WTC11 (cell line): ENCODE measurements around the gene ELOA.
"Not testable (repeated sequence)": the region's sequence is repeated elsewhere in the genome, so short reads cannot be mapped to it uniquely, and the experiment has no call there.

Experiments used
- ATF1 ChIP-seq: sonication (generic); formaldehyde crosslinking; IDR thresholded peaks from 2 replicates; pipeline ENCODE4 v1.8.1; 2023; ENCODE audit warnings: mild to moderate bottlenecking, moderate library complexity, missing genetic modification reagents
- CTCF ChIP-seq: fragments of 200-600 bp; IDR thresholded peaks from 2 replicates; pipeline ENCODE4 v1.8.0; 2022; ENCODE audit warnings: antibody characterized with exemption
- ETV6 ChIP-seq: sonication (generic); formaldehyde crosslinking; IDR thresholded peaks from 2 replicates; pipeline ENCODE4 v1.8.1; 2022; ENCODE audit warnings: mild to moderate bottlenecking, missing genetic modification reagents
- GABPB1 ChIP-seq: sonication (generic); formaldehyde crosslinking; IDR thresholded peaks from 2 replicates; pipeline ENCODE4 v1.8.1; 2023; ENCODE audit warnings: mild to moderate bottlenecking, missing genetic modification reagents
- JUN ChIP-seq: sonication (generic); formaldehyde crosslinking; IDR thresholded peaks from 2 replicates; pipeline ENCODE4 v1.8.0; 2023; ENCODE audit warnings: mild to moderate bottlenecking, missing genetic modification reagents
- MYBL2 ChIP-seq: sonication (generic); formaldehyde crosslinking; IDR thresholded peaks from 2 replicates; pipeline ENCODE4 v1.8.1; 2023; ENCODE audit warnings: mild to moderate bottlenecking, moderate library complexity, missing genetic modification reagents
- NR3C1 ChIP-seq: sonication (generic); formaldehyde crosslinking; conservative IDR thresholded peaks from 2 replicates; pipeline ENCODE4 v1.8.1; 2023; ENCODE audit warnings: low read depth, mild to moderate bottlenecking, missing genetic modification reagents
- SMAD3 ChIP-seq: sonication (generic); formaldehyde crosslinking; IDR thresholded peaks from 2 replicates; pipeline ENCODE4 v1.8.0; 2022; ENCODE audit warnings: missing genetic modification reagents, mild to moderate bottlenecking, borderline replicate concordance
- TCF7 ChIP-seq: sonication (generic); formaldehyde crosslinking; IDR thresholded peaks from 2 replicates; pipeline ENCODE4 v1.8.0; 2022; ENCODE audit warnings: mild to moderate bottlenecking, low read depth, missing genetic modification reagents, moderate library complexity
- ZNF138 ChIP-seq: sonication (generic); formaldehyde crosslinking; conservative IDR thresholded peaks from 2 replicates; pipeline ENCODE4 v1.8.1; 2022; ENCODE audit warnings: mild to moderate bottlenecking, moderate library complexity, missing genetic modification reagents
- TF ChIP-seq, protein P1 (sequence below): sonication (generic); formaldehyde crosslinking; IDR thresholded peaks from 2 replicates; pipeline ENCODE4 v1.8.0; 2022; ENCODE audit warnings: mild to moderate bottlenecking, missing genetic modification reagents
- TF ChIP-seq, protein P2 (sequence below): sonication (generic); formaldehyde crosslinking; IDR thresholded peaks from 2 replicates; pipeline ENCODE4 v1.8.1; 2023; ENCODE audit warnings: mild to moderate bottlenecking, missing genetic modification reagents, moderate library complexity
- TF ChIP-seq, protein P3 (sequence below): sonication (generic); formaldehyde crosslinking; IDR thresholded peaks from 2 replicates; pipeline ENCODE4 v1.8.1; 2022; ENCODE audit warnings: mild to moderate bottlenecking, missing genetic modification reagents, moderate library complexity, borderline replicate concordance

DNA sequence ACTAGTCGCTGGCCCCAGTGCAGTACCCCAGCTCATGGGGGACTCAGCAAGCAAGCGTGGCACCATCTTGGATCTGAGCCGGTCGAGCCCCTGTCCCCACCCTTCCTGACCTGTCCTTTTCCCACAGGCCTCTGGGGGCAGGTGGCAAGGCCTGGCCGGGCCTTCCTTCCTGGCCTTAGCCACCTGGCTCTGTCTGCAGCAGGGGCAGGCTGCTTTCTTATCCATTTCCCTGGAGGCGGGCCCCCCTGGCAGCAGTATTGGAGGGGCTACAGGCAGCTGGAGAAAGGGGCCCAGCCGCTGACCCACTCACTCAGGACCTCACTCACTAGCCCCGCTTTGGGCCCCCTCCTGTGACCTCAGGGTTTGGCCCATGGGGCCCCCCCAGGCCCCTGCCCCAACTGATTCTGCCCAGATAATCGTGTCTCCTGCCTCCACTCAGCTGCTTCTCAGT is 51.5 kb downstream of the ELOA start:
- TF ChIP-seq CTCF; ZNF138 (CRISPR knock-in tag); ATF1 (CRISPR knock-in tag); NR3C1 (CRISPR knock-in tag); GABPB1 (CRISPR knock-in tag); TCF7 (CRISPR knock-in tag); MYBL2 (CRISPR knock-in tag); ETV6; JUN (CRISPR knock-in tag); SMAD3 (CRISPR knock-in tag): not testable (repeated sequence)
- TF ChIP-seq, protein P1, sequence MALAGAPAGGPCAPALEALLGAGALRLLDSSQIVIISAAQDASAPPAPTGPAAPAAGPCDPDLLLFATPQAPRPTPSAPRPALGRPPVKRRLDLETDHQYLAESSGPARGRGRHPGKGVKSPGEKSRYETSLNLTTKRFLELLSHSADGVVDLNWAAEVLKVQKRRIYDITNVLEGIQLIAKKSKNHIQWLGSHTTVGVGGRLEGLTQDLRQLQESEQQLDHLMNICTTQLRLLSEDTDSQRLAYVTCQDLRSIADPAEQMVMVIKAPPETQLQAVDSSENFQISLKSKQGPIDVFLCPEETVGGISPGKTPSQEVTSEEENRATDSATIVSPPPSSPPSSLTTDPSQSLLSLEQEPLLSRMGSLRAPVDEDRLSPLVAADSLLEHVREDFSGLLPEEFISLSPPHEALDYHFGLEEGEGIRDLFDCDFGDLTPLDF (CRISPR knock-in tag): not testable (repeated sequence)
- TF ChIP-seq, protein P2, sequence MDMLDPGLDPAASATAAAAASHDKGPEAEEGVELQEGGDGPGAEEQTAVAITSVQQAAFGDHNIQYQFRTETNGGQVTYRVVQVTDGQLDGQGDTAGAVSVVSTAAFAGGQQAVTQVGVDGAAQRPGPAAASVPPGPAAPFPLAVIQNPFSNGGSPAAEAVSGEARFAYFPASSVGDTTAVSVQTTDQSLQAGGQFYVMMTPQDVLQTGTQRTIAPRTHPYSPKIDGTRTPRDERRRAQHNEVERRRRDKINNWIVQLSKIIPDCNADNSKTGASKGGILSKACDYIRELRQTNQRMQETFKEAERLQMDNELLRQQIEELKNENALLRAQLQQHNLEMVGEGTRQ (CRISPR knock-in tag): not testable (repeated sequence)
- TF ChIP-seq, protein P3, sequence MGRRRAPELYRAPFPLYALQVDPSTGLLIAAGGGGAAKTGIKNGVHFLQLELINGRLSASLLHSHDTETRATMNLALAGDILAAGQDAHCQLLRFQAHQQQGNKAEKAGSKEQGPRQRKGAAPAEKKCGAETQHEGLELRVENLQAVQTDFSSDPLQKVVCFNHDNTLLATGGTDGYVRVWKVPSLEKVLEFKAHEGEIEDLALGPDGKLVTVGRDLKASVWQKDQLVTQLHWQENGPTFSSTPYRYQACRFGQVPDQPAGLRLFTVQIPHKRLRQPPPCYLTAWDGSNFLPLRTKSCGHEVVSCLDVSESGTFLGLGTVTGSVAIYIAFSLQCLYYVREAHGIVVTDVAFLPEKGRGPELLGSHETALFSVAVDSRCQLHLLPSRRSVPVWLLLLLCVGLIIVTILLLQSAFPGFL (CRISPR knock-in tag): not testable (repeated sequence)
